HL-60/S4 treated with phorbol 12-myristate 13-acetate at 8.2 ng/mL for 4 days and 3 days (cell line): Measurements from ENCODE around the gene VAMP5.
"Not testable (repeated sequence)": the region's sequence is repeated elsewhere in the genome, so short reads cannot be mapped to it uniquely, and the experiment has no call there.

ENCODE experiments used
- in situ Hi-C: fragments of 300-500 bp; cut with MboI; formaldehyde crosslinking; loops from 2 replicates; pipeline ENCODE4 v1.15.0; 2022; ENCODE audit warnings: low sequenced_read_pairs

The VAMP5 gene

DNA sequence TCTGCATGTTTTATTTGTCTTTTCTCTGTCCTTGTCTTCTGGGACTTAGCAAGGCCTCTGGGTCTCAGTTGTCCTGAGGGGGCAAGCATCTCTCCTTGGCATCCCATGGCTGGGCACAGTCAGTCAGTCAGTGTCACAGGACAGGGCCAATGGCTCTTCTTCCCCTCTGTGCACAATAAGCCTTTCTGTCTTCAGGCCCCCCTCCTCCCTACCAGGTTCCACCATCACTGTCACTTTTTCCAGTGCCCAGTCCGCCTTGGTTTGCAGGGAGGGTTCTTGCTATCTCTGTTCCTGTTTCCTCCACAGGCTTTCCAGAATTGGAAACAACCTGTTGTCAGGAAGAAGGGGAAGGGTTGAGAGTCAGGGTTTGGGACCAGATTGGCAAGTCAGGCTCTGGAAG, 1.7 kb upstream of the VAMP5 start:
- in situ Hi-C loops = no loop called here

- in situ Hi-C loops = no loop called here
Measured at GRCh38 chr2:85583667-85584353, 421 bp upstream of the VAMP5 start.

DNA sequence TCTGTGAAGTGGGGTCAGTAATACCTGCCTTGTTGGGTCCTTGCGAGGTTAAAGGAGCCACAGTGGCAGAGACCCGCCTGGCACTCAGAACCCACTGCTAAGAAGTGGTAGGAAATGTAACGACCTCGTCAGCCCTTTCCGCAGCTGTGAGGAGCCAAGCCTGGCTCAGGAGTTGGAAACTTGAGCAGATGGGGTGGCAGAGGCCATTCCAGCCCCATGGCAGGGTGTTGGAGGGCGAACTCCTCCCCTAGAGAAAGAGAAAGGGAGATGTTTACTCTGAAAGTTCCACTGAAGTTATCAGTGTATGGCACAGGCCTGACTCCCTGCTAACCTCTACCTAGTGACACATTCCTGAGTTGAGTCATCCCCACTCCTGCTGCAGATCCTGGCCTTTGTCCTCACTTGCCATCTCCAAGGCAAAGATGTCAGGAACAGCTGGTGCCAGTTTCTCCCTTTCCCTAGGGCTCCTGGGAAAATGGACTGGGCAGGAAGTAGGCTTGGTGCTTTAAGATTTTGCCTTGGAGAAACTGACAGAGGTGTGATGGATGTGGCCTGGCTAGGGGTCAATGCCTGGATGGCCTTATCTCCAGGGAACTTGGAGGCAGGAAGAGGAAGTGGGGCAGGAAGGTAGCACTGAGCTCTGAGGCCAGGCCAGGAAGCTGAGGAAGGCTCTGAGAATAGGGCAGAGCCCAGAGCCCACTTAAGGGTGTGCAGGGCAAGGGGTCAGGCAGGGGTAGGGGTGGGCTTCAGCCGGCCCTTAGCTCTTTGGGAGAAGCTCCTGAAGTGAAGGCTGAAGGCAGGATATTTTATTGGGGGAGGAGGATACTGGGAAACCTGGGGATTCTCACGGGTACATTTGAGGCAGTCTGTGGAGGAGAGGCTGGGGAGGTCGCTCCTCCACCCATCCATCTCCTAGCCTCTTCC, 888 bp downstream of the VAMP5 start:
- in situ Hi-C loops = no loop called here

GRCh38 chr2:85585781-85586105, 1.5 kb downstream of the VAMP5 start:
- in situ Hi-C loops = no loop called here

DNA sequence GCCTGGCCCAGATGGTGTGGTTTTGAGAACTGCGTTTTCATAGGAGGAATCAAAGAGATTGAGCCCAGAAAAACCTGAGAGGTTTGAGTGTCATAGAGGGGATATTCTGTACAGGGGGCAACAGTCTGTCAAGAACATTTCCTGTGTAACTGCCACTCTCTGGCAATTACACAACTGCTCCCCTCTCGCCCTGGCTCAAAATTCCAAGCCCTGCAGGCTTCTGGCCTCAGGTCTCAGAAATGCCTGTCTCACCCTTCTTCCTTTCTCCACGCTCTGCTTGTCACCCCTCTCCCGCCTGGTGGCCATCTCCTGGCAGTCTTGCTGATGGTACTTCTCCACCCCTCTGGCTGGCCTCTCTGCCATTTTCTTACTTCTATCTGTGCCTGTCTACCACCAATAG, 4.0 kb downstream of the VAMP5 start:
- in situ Hi-C loops = no loop called here

DNA sequence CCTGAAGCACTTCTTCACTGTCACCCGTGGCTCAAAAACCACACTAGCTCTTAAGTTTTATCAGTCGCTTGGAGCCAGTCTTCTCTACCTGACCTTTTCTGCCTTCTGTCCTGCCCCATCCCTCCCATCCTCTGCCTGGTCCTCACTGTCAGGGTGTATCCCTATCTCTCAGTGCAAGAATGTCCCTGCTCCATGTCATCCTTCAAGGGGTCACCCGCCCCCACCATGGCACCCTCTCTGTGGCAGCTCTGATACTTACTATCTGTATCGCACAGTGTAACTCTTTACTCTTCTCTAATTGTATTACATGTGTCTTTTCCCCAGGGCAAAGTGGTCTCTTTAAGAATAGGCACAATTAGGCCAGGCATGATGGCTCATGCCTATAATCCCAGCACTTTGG, 4.4 kb downstream of the VAMP5 start:
- in situ Hi-C loops = no loop called here

- in situ Hi-C loops = no loop called here
Measured at GRCh38 chr2:85589181-85589580, 5.0 kb downstream of the VAMP5 start.

- in situ Hi-C loops = no loop called here
Measured at GRCh38 chr2:85589982-85590791, 6.0 kb downstream of the VAMP5 start.

GRCh38 chr2:85590950-85591349, 6.7 kb downstream of the VAMP5 start:
- in situ Hi-C loops = no loop called here

- in situ Hi-C loops = no loop called here
Measured at GRCh38 chr2:85591563-85591962, 7.3 kb downstream of the VAMP5 start.

GRCh38 chr2:85592299-85592698, 8.1 kb downstream of the VAMP5 start:
- in situ Hi-C loops = not testable (repeated sequence)

DNA sequence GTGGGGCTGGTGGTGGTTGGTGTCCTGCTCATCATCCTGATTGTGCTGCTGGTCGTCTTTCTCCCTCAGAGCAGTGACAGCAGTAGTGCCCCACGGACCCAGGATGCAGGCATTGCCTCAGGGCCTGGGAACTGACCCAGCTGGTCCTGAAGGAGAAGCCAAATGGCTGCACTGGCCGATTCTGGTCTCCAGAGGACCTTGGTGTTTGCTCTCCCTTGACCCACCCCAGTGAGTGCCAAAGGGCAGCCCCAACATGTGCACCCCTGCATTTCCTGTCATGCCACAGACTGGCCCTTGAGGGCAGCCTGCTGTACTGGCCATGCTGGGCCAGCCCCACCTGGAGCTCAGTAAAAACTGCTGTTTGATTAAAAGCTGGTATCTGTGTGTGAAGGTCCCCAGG, 8.8 kb downstream of the VAMP5 start:
- in situ Hi-C loops = no loop called here

DNA sequence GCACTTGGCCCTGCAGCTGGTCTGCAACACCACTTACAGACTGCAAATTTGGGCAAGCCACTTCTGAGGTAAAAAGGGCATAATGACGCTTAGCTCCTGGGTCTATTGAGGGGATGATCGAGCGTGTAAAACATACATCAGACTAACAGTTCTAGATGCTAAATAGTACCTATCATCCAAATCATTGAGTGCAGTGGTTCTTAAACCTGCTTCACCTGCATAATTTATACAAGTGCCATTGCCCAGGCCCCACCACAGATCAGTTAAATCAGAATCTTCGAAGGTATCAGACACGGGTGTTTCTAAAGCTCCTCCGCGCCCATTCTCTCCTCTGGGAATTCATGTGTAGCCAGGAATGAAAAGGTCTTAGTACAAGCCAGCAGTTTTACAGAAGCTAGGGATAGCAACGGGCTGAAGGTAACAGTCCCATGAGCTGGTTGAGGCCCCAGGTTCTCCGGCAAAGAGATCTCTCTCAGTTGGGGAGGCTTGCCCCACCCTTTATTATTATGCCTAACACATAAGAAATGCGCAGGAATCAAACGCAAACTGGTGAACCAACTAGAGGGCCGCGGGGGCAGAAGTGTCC, 10.6 kb downstream of the VAMP5 start:
- in situ Hi-C loops = no loop called here

- in situ Hi-C loops = no loop called here
Measured at GRCh38 chr2:85595301-85596025, 11.2 kb downstream of the VAMP5 start, which contains the start of gene RNF181. Gene RNF181 (plus strand): TSS chr2:85595745. CDS start chr2:85595764, 19 bp downstream.

- in situ Hi-C loops = no loop called here
Measured at GRCh38 chr2:85596026-85596333, 11.7 kb downstream of the VAMP5 start.

- in situ Hi-C loops = no loop called here
Measured at GRCh38 chr2:85596486-85597143, 12.4 kb downstream of the VAMP5 start.

DNA sequence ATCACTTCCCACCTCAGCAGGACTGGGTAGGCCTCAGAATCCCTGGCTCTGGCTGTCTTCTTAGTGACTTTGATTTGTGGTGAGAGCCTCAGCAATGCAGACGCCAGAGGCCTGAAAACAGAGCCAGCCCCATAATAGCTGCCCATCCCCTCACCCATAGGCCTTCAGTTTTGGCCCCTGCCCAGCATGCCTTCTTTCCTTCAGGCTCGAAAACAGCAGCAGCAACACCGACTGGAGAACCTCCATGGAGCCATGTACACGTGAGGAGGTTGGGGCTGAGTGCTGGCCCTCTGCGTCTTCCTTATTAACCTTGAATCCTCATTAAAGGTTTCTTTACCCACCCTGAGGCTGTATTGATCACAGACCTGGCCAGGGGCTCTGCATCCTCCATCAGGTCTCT, 13.0 kb downstream of the VAMP5 start:
- in situ Hi-C loops = no loop called here

DNA sequence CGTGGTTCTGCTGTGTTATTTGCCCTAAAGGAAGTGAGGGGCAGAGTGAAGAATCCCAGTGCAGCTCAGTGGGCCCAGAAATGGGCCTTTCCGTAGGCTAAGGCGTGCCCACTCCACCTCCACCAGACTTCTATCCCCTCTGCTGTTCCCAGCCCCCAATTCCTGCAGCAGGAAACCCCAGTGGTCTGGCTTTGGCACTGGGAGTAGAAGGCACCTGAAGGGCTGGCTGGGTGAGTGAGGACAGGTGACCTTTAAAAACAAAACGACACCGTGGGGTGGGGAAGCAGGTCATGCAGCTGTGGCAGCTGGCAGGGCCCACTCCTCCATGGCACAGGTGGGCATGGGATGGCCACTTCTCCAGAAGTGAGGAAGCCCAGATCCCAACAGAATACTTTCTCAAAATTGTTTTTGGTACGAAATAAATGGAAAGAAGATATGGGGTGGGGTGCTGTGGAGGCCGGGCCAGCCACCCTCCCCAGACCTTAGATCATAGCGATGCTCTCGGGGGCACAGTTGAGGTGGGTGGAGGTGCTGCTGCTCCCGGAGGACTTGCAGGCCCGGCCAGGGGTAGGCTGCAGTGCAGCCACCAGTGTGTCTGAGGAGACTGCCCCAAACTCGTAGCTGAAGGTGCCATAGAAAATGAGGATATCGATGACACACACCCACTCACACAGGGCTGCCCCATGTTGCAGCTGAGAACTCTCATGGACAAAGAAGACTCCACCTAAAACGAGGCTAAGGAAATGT, 14.5 kb downstream of the VAMP5 start:
- in situ Hi-C loops = no loop called here

GRCh38 chr2:85599468-85600234, 15.4 kb downstream of the VAMP5 start:
- in situ Hi-C loops = no loop called here
